GM12878 (cell line): ENCODE measurements around the gene C1R.

ENCODE experiments used
- BHLHE40 ChIP-seq, 2 experiments: fragments of 450-650 bp in 1 of 2; IDR thresholded peaks; 2 replicates each; pipeline ENCODE4 v1.6.1; 2011 to 2017; ENCODE audit warnings: low read depth in 2 of 2, borderline replicate concordance in 1 of 2, improper control_type of control experiment in 1 of 2, low read length in 1 of 2, mild to moderate bottlenecking in 1 of 2
- CEBPZ ChIP-seq: fragments of 150-350 bp; IDR thresholded peaks from 2 replicates; pipeline ENCODE4 v1.6.1; 2016; ENCODE audit warnings: low read depth, low read length
- ESRRA ChIP-seq: IDR thresholded peaks from 2 replicates; pipeline ENCODE4 v1.6.1; 2012; ENCODE audit warnings: mild to moderate bottlenecking, low read length, improper control_type of control experiment
- FOXK2 ChIP-seq: fragments of 450-650 bp; IDR thresholded peaks from 2 replicates; pipeline ENCODE4 v1.6.1; 2017; ENCODE audit warnings: mild to moderate bottlenecking, moderate library complexity
- MAX ChIP-seq: IDR thresholded peaks from 2 replicates; pipeline ENCODE4 v1.6.1; 2012; ENCODE audit warnings: low read depth, low read length, improper control_type of control experiment
- MLLT1 ChIP-seq: fragments of 450-650 bp; IDR thresholded peaks from 2 replicates; pipeline ENCODE4 v1.6.1; 2016; ENCODE audit warnings: mild to moderate bottlenecking
- NRF1 ChIP-seq: conservative IDR thresholded peaks from 2 replicates; pipeline ENCODE4 v1.6.1; 2011; ENCODE audit warnings: mild to moderate bottlenecking, low read depth, low read length, improper control_type of control experiment
- POLR2A ChIP-seq: IDR thresholded peaks from 2 replicates; pipeline ENCODE4 v1.6.1; 2011; ENCODE audit warnings: low read depth, mild to moderate bottlenecking, low read length
- SP1 ChIP-seq: IDR thresholded peaks from one replicate; pipeline ENCODE4 v1.6.1; 2011; ENCODE audit warnings: low read depth, low read length
- SREBF1 ChIP-seq: IDR thresholded peaks from 2 replicates; pipeline ENCODE4 v1.6.1; 2012; ENCODE audit warnings: mild to moderate bottlenecking, low read length
- ZNF274 ChIP-seq: IDR thresholded peaks from one replicate; pipeline ENCODE4 v1.8.0; 2011; ENCODE audit not compliant: insufficient read length, insufficient read depth
- TF ChIP-seq, protein P1 (sequence below), 3 experiments: IDR thresholded peaks in 2 of 3; conservative IDR thresholded peaks in 1 of 3; 2 replicates each; pipeline ENCODE4 v1.5.1; 2011; ENCODE audit warnings: low read depth in 3 of 3, low read length in 3 of 3, mild to moderate bottlenecking in 3 of 3, control low read depth in 2 of 3, moderate library complexity in 2 of 3, inconsistent platforms in 1 of 3, mixed read lengths in 1 of 3; ENCODE audit not compliant: control insufficient read depth in 2 of 3, insufficient read depth in 1 of 3; ENCODE audit errors: extremely low read depth in 1 of 3

- TF ChIP-seq ZNF274 (no peak), POLR2A (peak; percentile 57), MAX (no peak), BHLHE40 (IDR thresholded peaks at IDR 0.05; ENCODE audit: borderline replicate concordance in 1 of 2, low read depth in 2 of 2, low read length in 1 of 2) (no peak), MLLT1 (0 out of 2 replicates have a peak, but pooled peaks have one; percentile 43), SP1 (peak; percentile 79), CEBPZ (no peak), FOXK2 (no peak), SREBF1 (no peak), NRF1 (no peak), ESRRA (no peak)
- TF ChIP-seq, protein P1, sequence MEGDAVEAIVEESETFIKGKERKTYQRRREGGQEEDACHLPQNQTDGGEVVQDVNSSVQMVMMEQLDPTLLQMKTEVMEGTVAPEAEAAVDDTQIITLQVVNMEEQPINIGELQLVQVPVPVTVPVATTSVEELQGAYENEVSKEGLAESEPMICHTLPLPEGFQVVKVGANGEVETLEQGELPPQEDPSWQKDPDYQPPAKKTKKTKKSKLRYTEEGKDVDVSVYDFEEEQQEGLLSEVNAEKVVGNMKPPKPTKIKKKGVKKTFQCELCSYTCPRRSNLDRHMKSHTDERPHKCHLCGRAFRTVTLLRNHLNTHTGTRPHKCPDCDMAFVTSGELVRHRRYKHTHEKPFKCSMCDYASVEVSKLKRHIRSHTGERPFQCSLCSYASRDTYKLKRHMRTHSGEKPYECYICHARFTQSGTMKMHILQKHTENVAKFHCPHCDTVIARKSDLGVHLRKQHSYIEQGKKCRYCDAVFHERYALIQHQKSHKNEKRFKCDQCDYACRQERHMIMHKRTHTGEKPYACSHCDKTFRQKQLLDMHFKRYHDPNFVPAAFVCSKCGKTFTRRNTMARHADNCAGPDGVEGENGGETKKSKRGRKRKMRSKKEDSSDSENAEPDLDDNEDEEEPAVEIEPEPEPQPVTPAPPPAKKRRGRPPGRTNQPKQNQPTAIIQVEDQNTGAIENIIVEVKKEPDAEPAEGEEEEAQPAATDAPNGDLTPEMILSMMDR (IDR thresholded peaks at IDR 0.05 in 2 of 3, conservative IDR thresholded peaks at IDR 0.05 in 1 of 3; ENCODE audit: control insufficient read depth in 2 of 3, extremely low read depth in 1 of 3, insufficient read depth in 1 of 3, low read depth in 3 of 3, low read length in 3 of 3), result no peak
Measured at GRCh38 chr12:7129872-7130691, 37.8 kb upstream of the C1R start, which contains the start of gene CLSTN3.
